Measurements from ENCODE around the gene PRIMA1. TPM values are rescaled to one million over a fixed set of nuclear protein-coding genes. Genes with fewer than 3 reads are reported as not detected.

The PRIMA1 gene
- total RNA-seq, 1 donor from 2014 or later, result 2.4 TPM

DNA sequence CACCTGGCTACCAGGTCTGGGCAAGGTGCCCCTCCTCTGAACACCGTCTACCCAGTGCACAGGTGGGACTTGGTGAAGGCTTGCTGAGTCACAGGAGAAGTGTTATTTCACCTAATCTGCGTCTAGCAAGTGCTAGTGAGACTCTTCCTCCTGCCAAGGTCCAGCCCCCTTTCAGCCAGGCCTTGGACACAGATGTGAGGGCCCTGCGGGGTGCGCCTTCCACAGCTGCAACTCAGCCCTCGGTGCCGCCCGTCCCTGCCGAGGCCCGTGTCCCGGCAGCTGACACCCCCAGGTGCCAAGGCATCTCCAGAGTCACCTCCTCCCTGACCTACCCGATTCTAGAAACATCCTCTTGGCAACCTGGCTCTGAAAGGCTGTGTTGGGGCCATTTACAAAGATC lies 55.1 kb downstream of the PRIMA1 start:
- Mint-ChIP-seq H3K4me1 (ENCODE audit: low read depth, unreplicated experiment) (peaks cover 8% of the 10 kb centered on the region), H3K36me3 (ENCODE audit: unreplicated experiment) (no peaks in the 10 kb centered on the region), H3K4me3 (ENCODE audit: unreplicated experiment) (no peak overlapping the region), H3K9me3 (ENCODE audit: unreplicated experiment) (no peaks in the 10 kb centered on the region), H3K27me3 (ENCODE audit: unreplicated experiment) (peaks cover 14% of the 10 kb centered on the region), H3K27ac (ENCODE audit: unreplicated experiment) (no peak overlapping the region)
- DNase-seq, result no peak
- TF ChIP-seq, protein P1, sequence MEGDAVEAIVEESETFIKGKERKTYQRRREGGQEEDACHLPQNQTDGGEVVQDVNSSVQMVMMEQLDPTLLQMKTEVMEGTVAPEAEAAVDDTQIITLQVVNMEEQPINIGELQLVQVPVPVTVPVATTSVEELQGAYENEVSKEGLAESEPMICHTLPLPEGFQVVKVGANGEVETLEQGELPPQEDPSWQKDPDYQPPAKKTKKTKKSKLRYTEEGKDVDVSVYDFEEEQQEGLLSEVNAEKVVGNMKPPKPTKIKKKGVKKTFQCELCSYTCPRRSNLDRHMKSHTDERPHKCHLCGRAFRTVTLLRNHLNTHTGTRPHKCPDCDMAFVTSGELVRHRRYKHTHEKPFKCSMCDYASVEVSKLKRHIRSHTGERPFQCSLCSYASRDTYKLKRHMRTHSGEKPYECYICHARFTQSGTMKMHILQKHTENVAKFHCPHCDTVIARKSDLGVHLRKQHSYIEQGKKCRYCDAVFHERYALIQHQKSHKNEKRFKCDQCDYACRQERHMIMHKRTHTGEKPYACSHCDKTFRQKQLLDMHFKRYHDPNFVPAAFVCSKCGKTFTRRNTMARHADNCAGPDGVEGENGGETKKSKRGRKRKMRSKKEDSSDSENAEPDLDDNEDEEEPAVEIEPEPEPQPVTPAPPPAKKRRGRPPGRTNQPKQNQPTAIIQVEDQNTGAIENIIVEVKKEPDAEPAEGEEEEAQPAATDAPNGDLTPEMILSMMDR (IDR thresholded peaks at IDR 0.05; ENCODE audit: partially characterized antibody, unreplicated experiment), result no peak

DNA sequence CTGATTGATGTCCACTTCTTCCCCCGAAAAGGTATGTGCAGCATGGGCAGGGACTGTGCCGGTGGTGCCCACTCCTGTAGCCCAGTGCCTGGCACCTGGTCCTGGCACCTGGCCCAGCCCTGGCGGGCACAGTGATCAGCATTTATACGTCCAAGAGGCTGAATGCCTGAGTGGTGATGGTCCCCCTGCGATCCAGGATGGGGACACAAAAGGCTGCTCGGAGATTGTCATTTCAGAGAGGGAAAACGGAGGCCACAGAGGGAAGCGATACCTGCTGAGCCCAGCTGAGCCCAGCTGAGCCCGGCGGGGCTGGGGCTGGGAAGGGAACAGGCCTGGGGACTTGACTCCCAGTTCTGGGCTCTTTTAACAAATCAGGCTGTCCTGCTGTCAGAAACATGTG lies 55.8 kb downstream of the PRIMA1 start:
- no peaks in the 10 kb centered on the region for H3K36me3 Mint-ChIP-seq (ENCODE audit: unreplicated experiment)
- no peak for DNase-seq
- no peak overlapping the region for H3K27ac Mint-ChIP-seq (ENCODE audit: unreplicated experiment)
- TF ChIP-seq, protein P1 (IDR thresholded peaks at IDR 0.05; ENCODE audit: partially characterized antibody, unreplicated experiment), result no peak
- H3K9me3 Mint-ChIP-seq (ENCODE audit: unreplicated experiment), result no peaks in the 10 kb centered on the region
- H3K27me3 Mint-ChIP-seq (ENCODE audit: unreplicated experiment), result peaks cover 12% of the 10 kb centered on the region
- H3K4me1 Mint-ChIP-seq (ENCODE audit: low read depth, unreplicated experiment), result peaks cover 15% of the 10 kb centered on the region
- H3K4me3 Mint-ChIP-seq (ENCODE audit: unreplicated experiment), result no peak overlapping the region

DNA sequence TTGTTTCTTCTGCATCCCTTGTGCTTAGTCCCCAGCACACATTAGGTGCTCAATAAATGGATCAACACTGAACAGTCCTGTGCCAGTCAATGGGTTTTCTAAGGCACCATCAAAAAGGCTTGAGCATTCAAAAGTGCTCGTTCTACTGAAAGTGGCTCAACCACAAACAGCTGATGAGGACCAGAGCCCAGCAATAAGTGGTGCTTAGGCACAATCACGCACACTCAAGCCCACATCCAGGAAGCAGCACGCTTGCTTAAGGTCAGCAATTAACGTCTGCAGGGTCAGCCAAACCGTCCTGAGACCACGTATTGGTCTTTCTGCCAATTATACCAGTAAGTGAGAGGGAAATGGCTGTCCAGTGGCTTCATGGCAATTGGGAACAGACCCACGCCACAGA lies 56.5 kb downstream of the PRIMA1 start:
- Mint-ChIP-seq H3K27ac (ENCODE audit: unreplicated experiment) (no peak overlapping the region), H3K4me1 (ENCODE audit: low read depth, unreplicated experiment) (peaks cover 18% of the 10 kb centered on the region), H3K9me3 (ENCODE audit: unreplicated experiment) (no peaks in the 10 kb centered on the region), H3K27me3 (ENCODE audit: unreplicated experiment) (peaks cover 10% of the 10 kb centered on the region), H3K36me3 (ENCODE audit: unreplicated experiment) (no peaks in the 10 kb centered on the region), H3K4me3 (ENCODE audit: unreplicated experiment) (no peak overlapping the region)
- DNase-seq, result no peak
- TF ChIP-seq, protein P1 (IDR thresholded peaks at IDR 0.05; ENCODE audit: partially characterized antibody, unreplicated experiment), result no peak

DNA sequence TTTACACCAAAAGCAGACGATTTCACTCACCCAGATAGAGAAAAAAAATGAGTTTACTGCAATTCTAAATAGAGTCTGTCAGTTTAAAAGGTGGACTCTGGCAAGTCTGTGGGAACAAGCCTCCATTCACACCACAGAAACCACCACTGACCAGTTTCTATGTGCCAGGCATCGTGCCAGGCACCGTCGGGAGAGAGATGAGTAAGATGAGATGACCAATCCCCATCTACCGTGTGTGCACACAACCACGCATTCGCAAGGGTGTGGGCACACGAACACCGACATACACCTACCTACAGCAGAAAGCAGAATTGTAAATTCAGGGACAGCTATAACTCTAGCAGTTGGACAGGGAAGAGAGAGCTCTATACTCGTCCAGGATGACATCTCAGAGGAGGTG lies 58.3 kb downstream of the PRIMA1 start:
- peaks cover 12% of the 10 kb centered on the region for H3K27me3 Mint-ChIP-seq (ENCODE audit: unreplicated experiment)
- H3K27ac Mint-ChIP-seq (ENCODE audit: unreplicated experiment), result no peak overlapping the region
- H3K4me1 Mint-ChIP-seq (ENCODE audit: low read depth, unreplicated experiment), result peaks cover 20% of the 10 kb centered on the region
- TF ChIP-seq, protein P1 (IDR thresholded peaks at IDR 0.05; ENCODE audit: partially characterized antibody, unreplicated experiment), result no peak
- H3K36me3 Mint-ChIP-seq (ENCODE audit: unreplicated experiment), result no peaks in the 10 kb centered on the region
- no peak for DNase-seq
- no peak overlapping the region for H3K4me3 Mint-ChIP-seq (ENCODE audit: unreplicated experiment)
- no peaks in the 10 kb centered on the region for H3K9me3 Mint-ChIP-seq (ENCODE audit: unreplicated experiment)

DNA sequence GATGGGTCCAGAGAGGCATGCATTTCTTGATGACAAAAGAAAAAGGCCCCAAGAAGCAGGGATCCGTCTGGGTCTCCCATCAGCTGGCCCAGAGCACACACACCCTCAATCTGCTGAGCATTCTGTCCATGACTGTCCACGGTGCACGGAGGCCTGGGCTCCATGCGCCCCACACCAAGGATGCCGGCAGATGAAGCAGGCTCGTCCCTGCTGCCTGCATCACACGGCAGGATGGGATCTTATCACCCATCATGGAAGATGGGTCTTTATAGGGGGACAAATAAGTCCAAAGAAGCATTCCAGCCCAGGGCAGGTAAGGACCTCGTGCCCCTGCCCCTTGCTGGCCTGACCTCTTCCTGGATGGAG lies 59.7 kb downstream of the PRIMA1 start:
- H3K27ac Mint-ChIP-seq (ENCODE audit: unreplicated experiment), result no peak overlapping the region
- DNase-seq, result no peak
- TF ChIP-seq, protein P1 (IDR thresholded peaks at IDR 0.05; ENCODE audit: partially characterized antibody, unreplicated experiment), result no peak

More for the DNA sequence above, 59.7 kb downstream of the PRIMA1 start:
- Mint-ChIP-seq H3K4me1 (ENCODE audit: low read depth, unreplicated experiment) (peaks cover 20% of the 10 kb centered on the region), H3K27me3 (ENCODE audit: unreplicated experiment) (peaks cover 14% of the 10 kb centered on the region), H3K36me3 (ENCODE audit: unreplicated experiment) (no peaks in the 10 kb centered on the region), H3K9me3 (ENCODE audit: unreplicated experiment) (peaks cover 1% of the 10 kb centered on the region), H3K4me3 (ENCODE audit: unreplicated experiment) (no peak overlapping the region)
